NCI-H1092 (cell line): ENCODE results near the gene PTPRG.
A peak's percentile ranks its signal among the peaks of the same experiment; 100 is the strongest.
"Not testable (repeated sequence)": the region's sequence is repeated elsewhere in the genome, so short reads cannot be mapped to it uniquely, and the experiment has no call there.

Experiments
- DNase-seq: peaks from one replicate; lab custom pipeline; 2025; lab: John Stamatoyannopoulos, UW

Gene PTPRG

GRCh38 chr3:62010989-62011388, 449.6 kb downstream of the PTPRG start:
- no peak for DNase-seq

GRCh38 chr3:62011666-62012065, 450.3 kb downstream of the PTPRG start:
- DNase-seq = no peak

DNA sequence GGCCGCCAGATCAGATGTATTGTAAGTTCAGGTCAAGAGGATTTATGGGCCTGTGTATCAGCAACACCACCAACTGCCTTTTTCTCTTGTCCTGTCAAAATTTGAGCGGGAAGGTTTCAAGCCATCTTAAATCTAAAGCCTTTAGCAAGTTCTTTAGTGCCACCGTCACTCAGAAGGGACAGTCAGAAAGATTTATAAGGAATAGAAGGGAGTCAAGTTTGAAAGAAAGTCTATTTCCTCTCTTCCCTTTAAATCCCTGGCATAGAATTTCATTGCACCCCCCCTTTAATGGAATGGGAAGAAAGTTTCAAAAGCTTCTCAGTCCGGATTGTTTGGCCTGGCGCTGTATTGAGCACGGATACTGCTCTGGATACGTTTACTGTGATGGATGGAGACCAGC, 452.6 kb downstream of the PTPRG start:
- DNase-seq = no peak

DNA sequence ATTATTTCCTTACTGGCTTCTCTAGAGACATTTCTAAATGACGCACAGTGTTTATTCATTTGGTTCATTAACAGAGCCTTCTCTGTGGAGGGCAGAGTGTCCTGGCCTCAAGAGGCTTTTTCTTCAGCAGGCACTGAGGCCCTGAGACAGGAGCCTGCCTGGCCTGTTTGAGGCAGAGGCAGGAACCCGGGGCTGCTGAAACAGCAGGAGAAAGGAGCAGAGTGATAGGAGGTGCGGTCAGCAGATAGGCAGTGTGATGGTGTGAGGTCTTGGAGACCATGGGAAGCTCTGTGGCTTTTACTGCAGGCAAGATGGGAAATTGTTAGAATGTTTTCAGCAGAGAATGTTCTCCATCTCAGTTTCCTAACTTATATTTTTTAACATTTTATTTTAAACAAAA, 453.7 kb downstream of the PTPRG start:
- no peak for DNase-seq

- DNase-seq = no peak
Observed at GRCh38 chr3:62019906-62020305, 458.5 kb downstream of the PTPRG start.

DNA sequence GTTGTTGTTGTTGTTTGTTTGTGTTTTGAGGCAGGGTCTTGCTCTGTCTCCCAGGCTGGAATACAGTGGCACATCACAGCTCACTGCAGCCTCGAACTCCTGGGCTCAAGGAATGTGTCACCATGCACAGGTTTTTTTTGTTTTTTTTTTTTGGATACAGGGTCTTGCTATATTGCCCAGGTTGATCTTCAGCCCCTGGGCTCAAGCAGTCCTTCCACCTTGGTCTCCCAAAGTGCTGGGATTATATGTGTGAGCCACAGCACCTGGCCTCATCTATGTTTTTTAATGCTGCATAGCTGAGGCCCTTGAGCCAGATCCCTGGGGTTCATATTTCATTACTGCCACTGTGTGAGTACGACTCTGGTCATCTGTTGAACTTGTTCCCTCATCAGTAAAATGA, 459.3 kb downstream of the PTPRG start:
- no peak for DNase-seq

DNA sequence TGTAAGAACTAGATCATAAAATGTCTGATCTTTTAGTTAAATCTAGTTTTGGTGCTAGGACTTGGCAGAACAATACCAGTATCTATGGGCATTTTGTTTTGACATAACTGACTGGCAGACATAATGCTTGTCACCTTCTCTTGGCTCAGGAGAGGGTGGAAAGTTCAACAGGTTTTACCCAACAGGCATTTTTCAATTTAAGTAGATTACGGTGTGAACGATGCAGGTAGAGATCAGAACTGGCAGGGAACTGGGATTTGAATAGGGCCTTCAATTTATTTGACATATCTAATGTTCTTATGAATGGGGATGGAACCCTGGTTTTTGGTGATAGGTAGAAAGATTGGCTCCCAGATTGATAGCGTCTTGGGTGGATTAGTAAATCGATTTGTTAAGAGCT, 460.9 kb downstream of the PTPRG start:
- no peak for DNase-seq

- DNase-seq = no peak
Observed at GRCh38 chr3:62024882-62025281, 463.5 kb downstream of the PTPRG start.

DNA sequence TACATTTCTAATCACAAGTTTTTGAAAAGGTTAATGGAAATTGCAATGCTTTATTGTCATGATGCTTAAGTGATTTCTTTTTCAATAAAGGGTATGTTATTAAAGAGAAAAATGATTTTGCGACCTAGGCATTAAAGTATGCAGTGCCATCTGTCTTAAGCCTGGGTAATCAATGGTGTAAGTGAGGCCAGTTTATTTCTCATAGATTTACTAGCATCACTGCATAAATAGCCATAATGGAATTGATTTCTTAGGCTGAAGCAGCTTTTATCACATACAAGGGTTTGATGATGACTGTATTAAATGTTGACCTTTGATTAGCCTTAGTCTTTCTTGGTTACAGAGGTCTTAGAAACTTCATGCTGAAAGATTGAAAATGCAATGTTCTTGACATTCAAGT, 464.5 kb downstream of the PTPRG start:
- DNase-seq = no peak

- DNase-seq = no peak
Observed at GRCh38 chr3:62027241-62027640, 465.9 kb downstream of the PTPRG start.

- no peak for DNase-seq
Observed at GRCh38 chr3:62027796-62028195, 466.4 kb downstream of the PTPRG start.

DNA sequence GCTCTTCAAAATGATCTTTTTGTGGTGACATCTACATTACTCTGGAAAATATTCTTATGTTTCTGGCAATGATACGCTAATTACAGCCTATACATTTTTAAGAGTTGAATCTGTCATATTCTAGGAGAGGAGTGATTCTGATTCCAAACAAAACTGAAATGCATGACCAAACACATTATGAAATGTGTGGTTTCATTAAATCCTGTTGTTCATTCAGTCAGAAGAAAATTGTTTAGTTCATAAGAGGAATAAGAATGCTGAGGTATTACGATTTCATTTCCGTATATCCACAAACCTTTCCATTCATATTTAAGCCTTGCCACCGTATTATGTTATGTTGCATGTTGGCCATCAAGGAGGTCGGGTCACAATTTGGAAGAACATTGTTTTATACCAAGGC, 466.9 kb downstream of the PTPRG start:
- no peak for DNase-seq

- no peak for DNase-seq
Observed at GRCh38 chr3:62032738-62033137, 471.4 kb downstream of the PTPRG start.

DNA sequence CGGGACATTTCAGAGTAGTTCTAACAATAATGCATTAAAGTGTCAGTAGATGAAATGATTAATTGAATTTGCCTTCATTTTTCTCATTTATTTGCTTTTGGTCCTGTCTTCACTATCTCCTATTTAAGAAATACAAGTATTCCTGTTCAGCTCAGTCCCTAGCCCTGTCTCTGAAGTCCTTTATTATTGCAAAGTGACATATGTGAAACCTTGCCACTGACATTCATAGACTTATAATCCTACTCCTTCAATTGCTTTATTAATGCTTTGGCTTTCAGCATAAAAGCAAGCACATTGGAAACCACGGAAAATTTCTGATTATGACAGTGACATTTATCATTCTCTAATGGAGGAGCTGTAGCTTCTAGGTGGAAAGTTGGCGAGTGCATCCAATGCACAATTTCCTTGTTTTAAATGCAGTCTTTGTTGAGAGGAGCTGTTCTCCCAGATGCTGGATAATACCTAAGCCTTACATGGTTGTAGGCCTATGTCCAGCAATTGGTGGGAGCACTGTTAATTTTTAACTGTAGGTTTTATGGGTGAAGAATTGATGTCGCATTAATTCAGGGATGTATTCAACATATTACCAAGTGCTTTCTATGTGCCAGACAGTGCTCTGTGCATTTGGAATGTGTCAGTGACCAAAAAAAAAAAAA, 474.2 kb downstream of the PTPRG start:
- no peak for DNase-seq

GRCh38 chr3:62036726-62037125, 475.4 kb downstream of the PTPRG start:
- DNase-seq = no peak

DNA sequence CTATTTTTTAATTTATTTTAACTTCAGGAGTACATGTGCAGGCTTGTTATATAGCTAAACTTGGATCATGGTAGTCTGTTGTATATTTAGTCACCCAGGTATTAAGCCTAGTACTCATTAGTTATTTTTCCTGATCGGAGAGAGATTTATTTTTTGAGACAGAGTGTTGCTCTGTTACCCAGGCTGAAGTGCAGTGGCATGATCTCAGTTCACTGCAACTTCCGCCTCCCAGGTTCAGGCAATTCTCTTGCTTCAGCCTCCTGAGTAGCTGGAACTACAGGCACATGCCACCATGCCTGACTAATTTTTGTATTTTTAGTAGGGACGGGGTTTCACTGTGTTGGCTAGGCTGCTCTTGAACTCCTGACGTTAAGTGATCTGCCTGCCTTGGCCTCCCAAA, 477.4 kb downstream of the PTPRG start:
- not testable (repeated sequence) for DNase-seq

GRCh38 chr3:62039586-62039985, 478.2 kb downstream of the PTPRG start:
- no peak for DNase-seq

- DNase-seq = no peak
Observed at GRCh38 chr3:62041681-62042080, 480.3 kb downstream of the PTPRG start.

DNA sequence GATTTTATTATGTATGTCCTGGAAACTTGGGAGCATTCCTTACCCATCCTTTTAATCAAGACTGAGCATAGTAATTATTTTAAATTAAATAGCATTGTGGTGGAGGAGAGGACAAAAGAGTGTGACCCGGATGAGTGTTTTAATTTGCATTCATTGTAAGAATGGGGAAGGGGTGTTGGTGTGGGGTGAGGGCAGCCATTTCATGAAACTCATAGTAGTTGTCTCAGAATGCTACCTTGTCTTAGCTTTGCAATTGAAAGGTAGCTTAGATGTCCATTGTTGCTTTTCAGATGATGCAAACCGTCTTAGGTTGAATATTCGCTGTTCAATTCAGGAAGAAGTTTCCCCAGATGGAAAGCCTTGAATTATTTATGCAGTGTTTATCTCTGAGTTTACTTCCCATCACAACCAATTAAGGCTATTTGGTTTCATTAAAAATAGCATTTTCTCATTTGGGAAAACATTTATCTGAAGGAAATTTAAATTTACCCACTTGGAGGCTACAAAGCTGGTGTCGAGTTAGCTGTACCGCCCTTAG, 483.6 kb downstream of the PTPRG start:
- DNase-seq = no peak

GRCh38 chr3:62046326-62046725, 485.0 kb downstream of the PTPRG start:
- DNase-seq = no peak

GRCh38 chr3:62048577-62048976, 487.2 kb downstream of the PTPRG start:
- DNase-seq = no peak

DNA sequence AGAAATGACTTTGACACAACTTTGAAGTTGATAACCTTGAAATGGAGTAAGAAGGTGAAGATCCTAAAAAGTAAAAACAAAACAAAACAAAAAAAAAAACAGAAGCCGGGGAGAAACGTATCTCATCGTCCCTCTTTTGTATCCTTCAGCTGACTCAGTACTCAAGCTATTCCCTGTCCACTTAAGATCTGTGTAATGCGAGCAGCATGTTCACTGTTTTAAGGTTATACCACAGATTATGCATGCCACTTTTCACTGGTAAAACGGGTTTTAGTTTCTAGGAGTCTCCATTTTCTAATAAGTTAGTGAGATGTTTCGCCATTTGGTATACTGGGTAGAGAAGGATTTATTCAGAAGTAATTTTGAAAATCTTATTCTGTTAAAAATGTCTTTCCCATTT, 487.7 kb downstream of the PTPRG start:
- no peak for DNase-seq

- DNase-seq = peak; percentile 19
Observed at GRCh38 chr3:62051506-62051905, 490.1 kb downstream of the PTPRG start.

- no peak for DNase-seq
Observed at GRCh38 chr3:62052331-62052730, 491.0 kb downstream of the PTPRG start.
